ENCODE results near the gene KRT74.

GRCh38 chr12:52529846-52530245 lies 43.8 kb downstream of the KRT74 start:
- TF ChIP-seq POLR2AphosphoS5 (IDR thresholded peaks at IDR 0.05; ENCODE audit: low read depth, low read length) = no peak
- TF ChIP-seq POLR2A (IDR thresholded peaks at IDR 0.05; ENCODE audit: low read depth, low read length) = no peak
- no peak for TF ChIP-seq POU2F2 (IDR thresholded peaks at IDR 0.05; ENCODE audit: low read depth, low read length)
- no peak for TF ChIP-seq PAX5 (IDR thresholded peaks at IDR 0.05; ENCODE audit: insufficient read depth, low read length, severe bottlenecking)
- TF ChIP-seq SPI1 (IDR thresholded peaks at IDR 0.05; ENCODE audit: low read depth, low read length) = no peak
- TF ChIP-seq TAF1 (IDR thresholded peaks at IDR 0.05; ENCODE audit: low read depth, low read length) = no peak

All from GM12891 (cell line).